ENCODE data around the gene ZNF37A.

The ZNF37A gene

DNA sequence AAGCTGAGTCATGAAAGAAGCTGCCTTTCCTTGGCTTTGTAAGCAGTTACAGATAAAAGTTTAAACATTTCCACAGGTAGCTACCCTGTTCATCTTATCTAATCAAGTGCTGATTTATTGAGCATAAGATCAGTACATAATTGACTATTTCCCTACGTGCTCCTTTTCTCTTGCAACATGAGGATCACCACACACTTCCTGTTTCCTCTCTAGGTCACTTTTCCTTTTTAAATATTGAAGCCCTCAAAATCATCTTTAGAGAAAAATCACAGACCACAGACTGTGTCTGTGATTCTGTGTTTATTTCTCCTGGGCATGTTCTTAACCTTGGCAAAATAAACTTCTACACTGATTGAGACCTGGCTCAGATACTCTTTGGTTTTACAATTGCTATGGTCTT is 69.5 kb downstream of the ZNF37A start:
- DNase-seq (ENCODE audit: low read depth, low spot score): no peak
- in situ Hi-C loops (cut with HindIII; ENCODE audit: low sequenced_read_pairs): no loop called here
- H3K4me3 ChIP-seq (ENCODE audit: low read depth, low read length): no peak overlapping the region
- TF ChIP-seq, protein P1, sequence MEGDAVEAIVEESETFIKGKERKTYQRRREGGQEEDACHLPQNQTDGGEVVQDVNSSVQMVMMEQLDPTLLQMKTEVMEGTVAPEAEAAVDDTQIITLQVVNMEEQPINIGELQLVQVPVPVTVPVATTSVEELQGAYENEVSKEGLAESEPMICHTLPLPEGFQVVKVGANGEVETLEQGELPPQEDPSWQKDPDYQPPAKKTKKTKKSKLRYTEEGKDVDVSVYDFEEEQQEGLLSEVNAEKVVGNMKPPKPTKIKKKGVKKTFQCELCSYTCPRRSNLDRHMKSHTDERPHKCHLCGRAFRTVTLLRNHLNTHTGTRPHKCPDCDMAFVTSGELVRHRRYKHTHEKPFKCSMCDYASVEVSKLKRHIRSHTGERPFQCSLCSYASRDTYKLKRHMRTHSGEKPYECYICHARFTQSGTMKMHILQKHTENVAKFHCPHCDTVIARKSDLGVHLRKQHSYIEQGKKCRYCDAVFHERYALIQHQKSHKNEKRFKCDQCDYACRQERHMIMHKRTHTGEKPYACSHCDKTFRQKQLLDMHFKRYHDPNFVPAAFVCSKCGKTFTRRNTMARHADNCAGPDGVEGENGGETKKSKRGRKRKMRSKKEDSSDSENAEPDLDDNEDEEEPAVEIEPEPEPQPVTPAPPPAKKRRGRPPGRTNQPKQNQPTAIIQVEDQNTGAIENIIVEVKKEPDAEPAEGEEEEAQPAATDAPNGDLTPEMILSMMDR (IDR thresholded peaks at IDR 0.05; ENCODE audit: low read depth, low read length): no peak

DNA sequence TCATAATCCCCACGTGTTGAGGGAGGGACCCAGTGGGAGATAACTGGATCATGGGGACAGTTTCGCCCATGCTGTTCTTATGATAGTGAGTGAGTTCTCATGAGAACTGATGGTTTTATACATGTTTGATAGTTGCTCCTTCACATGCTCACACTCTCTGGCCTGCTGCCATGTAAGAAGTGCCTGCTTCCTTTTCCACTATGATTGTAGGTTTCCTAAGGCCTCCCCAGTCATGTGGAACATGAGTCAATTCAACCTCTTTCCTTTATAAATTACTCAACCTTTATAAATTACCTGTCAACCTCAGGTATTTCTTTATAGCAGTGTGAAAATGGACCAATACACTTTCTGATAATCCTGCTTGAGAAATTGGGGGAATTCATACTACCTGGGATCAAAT is 80.2 kb downstream of the ZNF37A start:
- no peak for DNase-seq (ENCODE audit: low read depth, low spot score)
- TF ChIP-seq, protein P1 (IDR thresholded peaks at IDR 0.05; ENCODE audit: low read depth, low read length): no peak
- H3K4me3 ChIP-seq (ENCODE audit: low read depth, low read length): no peak overlapping the region
- in situ Hi-C loops (cut with HindIII; ENCODE audit: low sequenced_read_pairs): no loop called here

DNA sequence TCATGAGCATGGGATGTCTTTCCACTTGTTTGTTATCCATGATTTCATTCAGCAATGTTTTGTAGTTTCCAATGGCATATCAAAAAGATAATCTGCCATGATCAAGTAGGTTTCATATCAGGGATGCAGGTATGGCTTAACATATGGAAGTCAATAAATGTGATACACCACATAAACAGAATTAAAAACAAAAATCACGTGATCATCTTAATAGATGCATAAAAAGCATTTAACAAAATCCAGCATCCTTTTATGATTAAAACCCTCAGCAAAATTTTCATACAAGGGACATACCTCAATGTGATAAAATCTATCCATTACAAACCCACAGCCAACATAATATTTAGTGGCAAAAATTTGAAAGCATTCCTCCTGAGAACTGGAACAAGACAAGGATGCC is 90.3 kb downstream of the ZNF37A start:
- H3K4me3 ChIP-seq (ENCODE audit: low read depth, low read length): no peak overlapping the region
- DNase-seq (ENCODE audit: low read depth, low spot score): no peak
- in situ Hi-C loops (cut with HindIII; ENCODE audit: low sequenced_read_pairs): no loop called here
- TF ChIP-seq, protein P1 (IDR thresholded peaks at IDR 0.05; ENCODE audit: low read depth, low read length): no peak
